B cell (primary cell): ENCODE data around the gene IGSF9B. TPM values are rescaled to one million over a fixed set of nuclear protein-coding genes. Genes with fewer than 3 reads are reported as not detected.
A peak's percentile ranks its signal among the peaks of the same experiment; 100 is the strongest.

Source experiments
- ATAC-seq: fragments of 200-7000 bp; cut with Tn5 transposase; one replicate; pipeline ENCODE4 v1.10.0; 2021; ENCODE audit warnings: low read depth, mild to moderate bottlenecking, moderate number of reproducible peaks, moderate library complexity
- CTCF ChIA-PET: fragments of 350-600 bp; sonication (Branson Sonifier 250); formaldehyde crosslinking; loops from one replicate; lab custom pipeline; 2021; ENCODE audit warnings: antibody characterized with exemption, inconsistent platforms; lab: Charles Lee
- POLR2A ChIA-PET: fragments of 350-600 bp; sonication (Branson Sonifier 250); formaldehyde crosslinking; loops from one replicate; lab custom pipeline; 2021; ENCODE audit warnings: antibody characterized with exemption; lab: Charles Lee
- DNase-seq: peaks from one replicate; pipeline ENCODE4 v3.0.0; 2013
- H2AFZ ChIP-seq: 2 replicates; pipeline ENCODE4 v1.6.1; 2012; ENCODE audit warnings: mild to moderate bottlenecking, low read depth, low read length; ENCODE audit not compliant: insufficient read depth, poor library complexity, severe bottlenecking
- H3K27ac ChIP-seq, 2 donors: 1 replicate in 1 of 2; 2 replicates in 1 of 2; pipeline ENCODE4 v1.5.1; 2012 to 2013; ENCODE audit warnings: low read length in 2 of 2, mild to moderate bottlenecking in 2 of 2, moderate library complexity in 1 of 2
- H3K27me3 ChIP-seq, 4 experiments: fragments of 200-600 bp in 1 of 4; sonication (generic) in 1 of 4; replicated peaks in 1 of 4; 1 replicate in 2 of 4; 2 replicates in 2 of 4; pipeline versions ENCODE4 v1.6.1 to v1.7.0; 2013 to 2016; ENCODE audit warnings: low read length in 3 of 4, mild to moderate bottlenecking in 2 of 4, mixed read lengths in 1 of 4, moderate library complexity in 1 of 4; ENCODE audit not compliant: insufficient read depth in 4 of 4, control insufficient read depth in 3 of 4; ENCODE audit errors: control extremely low read depth in 1 of 4
- H3K36me3 ChIP-seq, 2 experiments: replicated peaks in 1 of 2; 1 replicate in 1 of 2; 2 replicates in 1 of 2; pipeline versions ENCODE4 v1.6.1 to v1.7.1; 2013; ENCODE audit warnings: low read length in 1 of 2; ENCODE audit not compliant: insufficient read depth in 2 of 2, control insufficient read depth in 1 of 2; ENCODE audit errors: control extremely low read depth in 1 of 2, extremely low read depth in 1 of 2
- H3K4me1 ChIP-seq, 2 donors: fragments of 200-600 bp in 1 of 2; sonication (generic) in 1 of 2; 1 replicate in 1 of 2; 2 replicates in 1 of 2; pipeline versions ENCODE4 v1.5.1 to v1.6.1; 2013 to 2017; ENCODE audit warnings: low read length in 2 of 2; ENCODE audit not compliant: control insufficient read depth in 2 of 2, insufficient read depth in 2 of 2
- H3K4me2 ChIP-seq: replicated peaks from 2 replicates; pipeline ENCODE3; 2012; ENCODE audit warnings: mild to moderate bottlenecking, low read depth, low read length; ENCODE audit not compliant: poor library complexity, severe bottlenecking
- H3K4me3 ChIP-seq, 5 experiments: fragments of 200-600 bp in 1 of 5; sonication (generic) in 1 of 5; 1 replicate in 3 of 5; 2 replicates in 2 of 5; pipeline versions ENCODE4 v1.5.1 to v1.7.0; 2011 to 2016; ENCODE audit warnings: low read length in 4 of 5, mild to moderate bottlenecking in 4 of 5, low read depth in 2 of 5, control low read depth in 1 of 5, moderate library complexity in 1 of 5; ENCODE audit not compliant: insufficient read depth in 1 of 5; ENCODE audit errors: control extremely low read depth in 1 of 5, extremely low read depth in 1 of 5
- H3K79me2 ChIP-seq: fragments of 200-600 bp; sonication (generic); one replicate; pipeline ENCODE4 v1.6.0; 2016; ENCODE audit warnings: low read length; ENCODE audit not compliant: control insufficient read depth, insufficient read depth
- H3K9ac ChIP-seq: fragments of 200-600 bp; sonication (generic); 2 replicates; pipeline ENCODE4 v1.6.1; 2017; ENCODE audit warnings: mild to moderate bottlenecking, low read length, moderate library complexity
- H3K9me3 ChIP-seq, 3 donors: one replicate each; pipeline versions ENCODE4 v1.6.1 to v1.7.1; 2013; ENCODE audit warnings: low read length in 2 of 3; ENCODE audit not compliant: control insufficient read depth in 2 of 3, insufficient read depth in 1 of 3; ENCODE audit errors: control extremely low read depth in 1 of 3
- H4K20me1 ChIP-seq: 2 replicates; pipeline ENCODE4 v1.6.0; 2012; ENCODE audit warnings: mild to moderate bottlenecking, low read length; ENCODE audit not compliant: insufficient read depth, control insufficient read depth, poor library complexity, severe bottlenecking
- H3K27ac Mint-ChIP-seq: one replicate; pipeline ENCODE4 v1.8.0; 2021; ENCODE audit warnings: mixed read lengths
- H3K27me3 Mint-ChIP-seq: one replicate; pipeline ENCODE4 v1.8.0; 2021; ENCODE audit warnings: mixed read lengths
- H3K4me1 Mint-ChIP-seq: one replicate; pipeline ENCODE4 v1.8.0; 2021; ENCODE audit warnings: mixed read lengths
- H3K4me3 Mint-ChIP-seq: one replicate; pipeline ENCODE4 v1.8.0; 2021; ENCODE audit warnings: mixed read lengths
- H3K9me3 Mint-ChIP-seq: one replicate; pipeline ENCODE4 v1.8.0; 2022; ENCODE audit warnings: mixed read lengths; ENCODE audit not compliant: insufficient read depth
- CTCF ChIP-seq: fragments of 200-600 bp; IDR thresholded peaks from one replicate; pipeline ENCODE4 v1.8.0; 2022; ENCODE audit warnings: antibody characterized with exemption, mild to moderate bottlenecking
- EZH2 ChIP-seq: IDR thresholded peaks from 2 replicates; pipeline ENCODE4 v1.6.1; 2012; ENCODE audit warnings: borderline replicate concordance, low read depth, mild to moderate bottlenecking, moderate library complexity, low read length; ENCODE audit not compliant: insufficient read depth, poor library complexity, severe bottlenecking
- WGBS: methylation state at CpG from one replicate; pipeline ENCODE4 v1.1.5; 2013; ENCODE audit warnings: missing lambda C conversion rate; ENCODE audit not compliant: insufficient coverage; 5-methylcytosine and 5-hydroxymethylcytosine counted together
- intact Hi-C: fragments of 100-400 bp; cut with micrococcal nuclease; formaldehyde crosslinking; loops from one replicate; pipeline ENCODE4 v1.10.0; 2022
- polyA plus RNA-seq: library from polyadenylated mRNA; depleted of rRNA; stranded (reverse); fragments of >200 nt; gene quantifications from 2 replicates; pipeline ENCODE4 v1.2.3, GENCODE V29; 2012
- total RNA-seq, 2 donors: library from RNA; stranded (reverse); fragments of 120-200 nt in 1 of 2; gene quantifications; 1 replicate in 1 of 2; 2 replicates in 1 of 2; pipeline versions ENCODE4 v1.2.3 to v1.2.4, GENCODE V29; 2013 to 2022

The IGSF9B gene
- total and polyA plus RNA-seq, 2 donors (not counting 1 experiment from before 2014, with no cell fraction given) = 0.15 to 0.37 TPM

DNA sequence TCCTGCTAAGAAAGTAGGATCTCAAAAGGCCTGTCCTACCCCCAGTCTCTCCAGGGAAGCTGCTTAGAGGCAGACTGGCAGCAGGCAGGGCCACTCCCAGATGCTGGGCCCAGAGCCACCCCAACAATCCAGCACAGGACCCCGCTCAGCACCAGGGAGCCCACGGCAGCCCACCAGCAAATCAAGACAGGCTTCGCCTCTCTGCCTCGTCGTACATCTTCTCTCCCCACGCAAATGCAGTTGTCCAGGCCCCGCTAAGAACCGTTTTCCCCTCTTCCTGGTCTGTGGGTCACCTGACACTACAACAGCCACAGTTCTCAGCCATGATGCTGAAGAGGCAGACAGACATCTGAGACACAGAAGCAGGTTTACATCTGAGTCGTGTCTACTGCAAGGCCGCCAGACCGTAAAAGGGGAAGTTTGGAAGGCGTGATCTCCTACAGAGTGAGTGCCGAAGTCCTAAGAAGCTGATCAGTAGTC, 51.1 kb downstream of the IGSF9B start:
- intact Hi-C loops = no loop called here
- H3K4me3 ChIP-seq = no peak overlapping the region
- H3K4me1 ChIP-seq = peaks cover 0 to 4% of the 10 kb centered on the region in 2 donors
- Mint-ChIP-seq H3K27ac (no peak overlapping the region), H3K4me1 (peaks cover 6% of the 10 kb centered on the region), H3K9me3 (no peaks in the 10 kb centered on the region), H3K4me3 (no peak overlapping the region), H3K27me3 (no peaks in the 10 kb centered on the region)
- TF ChIP-seq EZH2 (no peak), CTCF (no peak)
- no peak overlapping the region for H3K4me2 ChIP-seq
- 81% methylated on average over 13 of the region's 13 CpGs for WGBS
- H3K9ac ChIP-seq = no peak overlapping the region
- no peaks in the 10 kb centered on the region for H3K27me3 ChIP-seq
- no peaks in the 10 kb centered on the region for H3K36me3 ChIP-seq
- peak; percentile 23 for DNase-seq
- ATAC-seq = peak; percentile 39
- no peak overlapping the region for H2AFZ ChIP-seq
- no peak overlapping the region for H3K27ac ChIP-seq
- CTCF ChIA-PET = no interaction called here
- peaks cover 0 to 3% (median 0%) of the 10 kb centered on the region in 3 donors for H3K9me3 ChIP-seq
- H4K20me1 ChIP-seq = no peaks in the 10 kb centered on the region
- no peaks in the 10 kb centered on the region for H3K79me2 ChIP-seq
- POLR2A ChIA-PET = no interaction called here

GRCh38 chr11:133904818-133905515, 51.8 kb downstream of the IGSF9B start:
- no peaks in the 10 kb centered on the region for H3K9me3 Mint-ChIP-seq
- H3K27ac Mint-ChIP-seq = no peak overlapping the region
- Histone ChIP-seq H3K36me3 (no peaks in the 10 kb centered on the region), H3K9ac (no peak overlapping the region), H4K20me1 (no peaks in the 10 kb centered on the region), H3K79me2 (no peaks in the 10 kb centered on the region), H3K27ac (no peak overlapping the region), H3K9me3 (peaks cover 0 to 3% (median 0%) of the 10 kb centered on the region in 3 donors), H3K4me3 (no peak overlapping the region), H3K4me2 (no peak overlapping the region), H3K27me3 (no peaks in the 10 kb centered on the region), H2AFZ (no peak overlapping the region), H3K4me1 (peaks cover 0 to 4% of the 10 kb centered on the region in 2 donors)
- intact Hi-C loops = no loop called here
- no peak overlapping the region for H3K4me3 Mint-ChIP-seq
- peaks cover 6% of the 10 kb centered on the region for H3K4me1 Mint-ChIP-seq
- H3K27me3 Mint-ChIP-seq = no peaks in the 10 kb centered on the region
- ChIA-PET CTCF (no interaction called here), POLR2A (no interaction called here)
- ATAC-seq = no peak
- TF ChIP-seq EZH2 (no peak), CTCF (no peak)
- no peak for DNase-seq
- WGBS = 87% methylated on average over 6 of the region's 6 CpGs
